Measurements from ENCODE around the gene GINS1. TPM values are rescaled to one million over a fixed set of nuclear protein-coding genes. Genes with fewer than 3 reads are reported as not detected.

GINS1 gene
- total and polyA plus RNA-seq, 2 of the 13 experiments (the other 11 are each of a cell fraction or from before 2014, with no cell fraction given) = 14.6 to 59.9 TPM

GRCh38 chr20:25466846-25467245 lies 59.4 kb downstream of the GINS1 start:
- H3K36me3 ChIP-seq (replicated peaks in 1 of 2; ENCODE audit: control insufficient read depth in 1 of 2, insufficient read depth in 2 of 2, low read length in 2 of 2) = peaks cover 47 to 86% of the 10 kb centered on the region in 2 experiments
- FAIRE-seq (no peak), DNase-seq (ENCODE audit: low spot score) (no peak), ATAC-seq (no peak)
- H3K27ac ChIP-seq (ENCODE audit: extremely low read length, insufficient read depth, low read length) = no peak overlapping the region
- over 99% methylated on average over 6 of the region's 7 CpGs for WGBS (ENCODE audit: low lambda C conversion rate)
- no TSS peak for BruUV-seq (replicated peaks)
- H3K4me2 ChIP-seq (ENCODE audit: low read depth, low read length) = no peak overlapping the region
- no peaks in the 10 kb centered on the region for H3K9me3 ChIP-seq (ENCODE audit: low read length)
- CTCF ChIA-PET (ENCODE audit: low intra/inter-chr PET ratio, low total read pairs) = no interaction called here
- in situ Hi-C loops (cut with HindIII; ENCODE audit: extremely low pct_ligation_motif_present, low pct_unique_long_range_greater_than_20kb) = no loop called here
- H4K20me1 ChIP-seq (ENCODE audit: insufficient read depth, low read length) = no peaks in the 10 kb centered on the region
- no peaks in the 10 kb centered on the region for H3K79me2 ChIP-seq (ENCODE audit: insufficient read depth, low read length)
- TF ChIP-seq MLLT10 (CRISPR knock-in tag; IDR thresholded peaks at IDR 0.05) (no peak), THYN1 (CRISPR knock-in tag; IDR thresholded peaks at IDR 0.05; ENCODE audit: borderline replicate concordance, low read depth) (no peak), ZNF598 (CRISPR knock-in tag; IDR thresholded peaks at IDR 0.05; ENCODE audit: borderline replicate concordance) (no peak), NONO (IDR thresholded peaks at IDR 0.05) (no peak), NONO (CRISPR knock-in tag; conservative IDR thresholded peaks at IDR 0.05) (no peak), GATA4 (IDR thresholded peaks at IDR 0.05; ENCODE audit: borderline replicate concordance, low read depth) (no peak), DMAP1 (CRISPR knock-in tag; IDR thresholded peaks at IDR 0.05) (no peak), ZSCAN9 (CRISPR knock-in tag; IDR thresholded peaks at IDR 0.05; ENCODE audit: borderline replicate concordance) (no peak), SMAD3 (CRISPR knock-in tag; IDR thresholded peaks at IDR 0.05) (no peak), ZNF407 (CRISPR knock-in tag; IDR thresholded peaks at IDR 0.05; ENCODE audit: not compliant biosample characterization) (no peak), ZBTB43 (CRISPR knock-in tag; conservative IDR thresholded peaks at IDR 0.05) (no peak), PHF5A (CRISPR knock-in tag; IDR thresholded peaks at IDR 0.05; ENCODE audit: low read depth, unreplicated experiment) (no peak), ZNF839 (CRISPR knock-in tag; IDR thresholded peaks at IDR 0.05; ENCODE audit: borderline replicate concordance) (no peak), CREBL2 (CRISPR knock-in tag; IDR thresholded peaks at IDR 0.05; ENCODE audit: borderline replicate concordance) (no peak), BHLHE40 (IDR thresholded peaks at IDR 0.05; ENCODE audit: low read length) (no peak)
- POLR2A ChIA-PET = no interaction called here
- H3K27me3 ChIP-seq (ENCODE audit: control insufficient read depth in 1 of 2, insufficient read depth in 2 of 2, low read length in 2 of 2) = no peaks in the 10 kb centered on the region
- H2AFZ ChIP-seq (ENCODE audit: low read length) = no peak overlapping the region
- intact Hi-C loops (cut with micrococcal nuclease; ENCODE audit: unreplicated experiment) = no loop called here
- H3K4me3 ChIP-seq (replicated peaks in 1 of 3; ENCODE audit: insufficient read depth in 1 of 3, low read depth in 2 of 3, low read length in 3 of 3) = no peak overlapping the region
- H3K4me1 ChIP-seq (ENCODE audit: insufficient read depth, low read length) = no peaks in the 10 kb centered on the region
- no peak overlapping the region for H3K9ac ChIP-seq (ENCODE audit: insufficient read depth, low read depth, low read length)

Measured in HepG2 (cell line).